Keratinocyte (primary cell): ENCODE results near the gene ANKS1B.

Source experiments
- EZH2 ChIP-seq: IDR thresholded peaks from one replicate; pipeline ENCODE4 v1.6.1; 2012; ENCODE audit warnings: inconsistent platforms, mild to moderate bottlenecking, low read length, moderate library complexity
- TF ChIP-seq, protein P1 (sequence below), 3 experiments: IDR thresholded peaks in 1 of 3; conservative IDR thresholded peaks in 1 of 3; optimal IDR thresholded peaks in 1 of 3; 2 replicates in 2 of 3; 3 replicates in 1 of 3; pipeline versions ENCODE3 to v1.5.1; 2011; ENCODE audit warnings: low read length in 3 of 3, mild to moderate bottlenecking in 3 of 3, moderate library complexity in 2 of 3, control low read depth in 1 of 3, inconsistent platforms in 1 of 3; ENCODE audit not compliant: insufficient read depth in 2 of 3; ENCODE audit errors: extremely low read depth in 1 of 3

DNA sequence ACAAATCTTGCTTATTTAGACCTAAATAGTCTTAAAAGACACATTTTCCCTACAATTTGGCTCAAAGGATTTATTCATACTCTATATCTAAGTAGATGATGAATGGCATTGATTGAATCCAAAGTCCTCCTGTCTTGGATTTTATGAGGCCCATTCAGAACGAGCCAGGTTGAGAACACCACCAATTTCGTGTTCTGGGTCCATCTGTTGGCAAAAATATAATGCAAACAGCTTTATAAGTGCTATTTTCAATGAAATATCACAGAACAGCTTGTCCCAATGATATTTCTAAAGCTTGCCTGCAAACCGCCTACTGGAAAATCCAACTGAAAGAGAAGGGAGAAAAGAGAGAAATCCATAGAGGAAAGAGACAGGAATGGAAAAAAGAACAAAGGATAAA lies 542.0 kb downstream of the ANKS1B start:
- TF ChIP-seq, protein P1, sequence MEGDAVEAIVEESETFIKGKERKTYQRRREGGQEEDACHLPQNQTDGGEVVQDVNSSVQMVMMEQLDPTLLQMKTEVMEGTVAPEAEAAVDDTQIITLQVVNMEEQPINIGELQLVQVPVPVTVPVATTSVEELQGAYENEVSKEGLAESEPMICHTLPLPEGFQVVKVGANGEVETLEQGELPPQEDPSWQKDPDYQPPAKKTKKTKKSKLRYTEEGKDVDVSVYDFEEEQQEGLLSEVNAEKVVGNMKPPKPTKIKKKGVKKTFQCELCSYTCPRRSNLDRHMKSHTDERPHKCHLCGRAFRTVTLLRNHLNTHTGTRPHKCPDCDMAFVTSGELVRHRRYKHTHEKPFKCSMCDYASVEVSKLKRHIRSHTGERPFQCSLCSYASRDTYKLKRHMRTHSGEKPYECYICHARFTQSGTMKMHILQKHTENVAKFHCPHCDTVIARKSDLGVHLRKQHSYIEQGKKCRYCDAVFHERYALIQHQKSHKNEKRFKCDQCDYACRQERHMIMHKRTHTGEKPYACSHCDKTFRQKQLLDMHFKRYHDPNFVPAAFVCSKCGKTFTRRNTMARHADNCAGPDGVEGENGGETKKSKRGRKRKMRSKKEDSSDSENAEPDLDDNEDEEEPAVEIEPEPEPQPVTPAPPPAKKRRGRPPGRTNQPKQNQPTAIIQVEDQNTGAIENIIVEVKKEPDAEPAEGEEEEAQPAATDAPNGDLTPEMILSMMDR (optimal IDR thresholded peaks at IDR 0.05 in 1 of 3, IDR thresholded peaks at IDR 0.05 in 1 of 3, conservative IDR thresholded peaks at IDR 0.05 in 1 of 3; ENCODE audit: extremely low read depth in 1 of 3, insufficient read depth in 2 of 3, low read length in 3 of 3) = no peak
- TF ChIP-seq EZH2 = no peak
